ENCODE measurements around the gene WNT1. TPM values are rescaled to one million over a fixed set of nuclear protein-coding genes. Genes with fewer than 3 reads are reported as not detected.

The WNT1 gene
- total RNA-seq, 1 experiment from 2014 or later, result not detected

DNA sequence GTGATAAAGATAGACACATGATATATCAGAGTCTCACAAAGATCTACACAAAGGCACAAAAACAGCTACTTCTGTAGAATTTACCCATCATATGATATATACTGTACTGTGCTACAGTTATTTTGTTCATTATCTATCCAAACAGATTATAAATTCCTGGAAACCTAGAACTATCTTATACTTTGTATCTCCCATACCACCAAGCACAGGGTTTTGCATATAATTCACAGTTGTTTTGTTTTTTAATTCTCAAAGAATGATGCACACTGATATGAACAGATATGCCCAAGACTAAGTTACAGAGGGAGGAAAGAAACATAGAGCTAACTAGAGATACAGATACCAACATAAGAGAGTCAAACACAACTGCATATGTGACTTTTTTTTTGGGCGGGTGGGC lies 37.1 kb downstream of the WNT1 start:
- BruUV-seq (replicated peaks), result no TSS peak
- ChIA-PET POLR2A (ENCODE audit: low non-redundant PET) (no interaction called here), CTCF (interaction anchor here (1.5 kb wide), 1 partner anchor 18 kb away, joined by 7 read pairs; no protein-coding TSS in a partner anchor)
- no peak overlapping the region for H3K4me3 ChIP-seq (ENCODE audit: low read depth, low read length, poor library complexity, severe bottlenecking)
- no peak for DNase-seq (ENCODE audit: low spot score)
- H3K4me1 ChIP-seq (ENCODE audit: insufficient read depth, low read length, poor library complexity, severe bottlenecking), result peaks cover 16% of the 10 kb centered on the region
- no peak for TF ChIP-seq EZH2 (IDR thresholded peaks at IDR 0.05; ENCODE audit: borderline replicate concordance, low read depth, low read length, poor library complexity, severe bottlenecking)
- TF ChIP-seq, protein P1, sequence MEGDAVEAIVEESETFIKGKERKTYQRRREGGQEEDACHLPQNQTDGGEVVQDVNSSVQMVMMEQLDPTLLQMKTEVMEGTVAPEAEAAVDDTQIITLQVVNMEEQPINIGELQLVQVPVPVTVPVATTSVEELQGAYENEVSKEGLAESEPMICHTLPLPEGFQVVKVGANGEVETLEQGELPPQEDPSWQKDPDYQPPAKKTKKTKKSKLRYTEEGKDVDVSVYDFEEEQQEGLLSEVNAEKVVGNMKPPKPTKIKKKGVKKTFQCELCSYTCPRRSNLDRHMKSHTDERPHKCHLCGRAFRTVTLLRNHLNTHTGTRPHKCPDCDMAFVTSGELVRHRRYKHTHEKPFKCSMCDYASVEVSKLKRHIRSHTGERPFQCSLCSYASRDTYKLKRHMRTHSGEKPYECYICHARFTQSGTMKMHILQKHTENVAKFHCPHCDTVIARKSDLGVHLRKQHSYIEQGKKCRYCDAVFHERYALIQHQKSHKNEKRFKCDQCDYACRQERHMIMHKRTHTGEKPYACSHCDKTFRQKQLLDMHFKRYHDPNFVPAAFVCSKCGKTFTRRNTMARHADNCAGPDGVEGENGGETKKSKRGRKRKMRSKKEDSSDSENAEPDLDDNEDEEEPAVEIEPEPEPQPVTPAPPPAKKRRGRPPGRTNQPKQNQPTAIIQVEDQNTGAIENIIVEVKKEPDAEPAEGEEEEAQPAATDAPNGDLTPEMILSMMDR (conservative IDR thresholded peaks at IDR 0.05; ENCODE audit: low read depth, low read length), result no peak
- peaks cover 7% of the 10 kb centered on the region for H3K36me3 ChIP-seq (ENCODE audit: insufficient read depth, low read length, poor library complexity, severe bottlenecking)
- H3K9me3 ChIP-seq (ENCODE audit: low read depth, low read length, poor library complexity, severe bottlenecking), result no peaks in the 10 kb centered on the region
- no peaks in the 10 kb centered on the region for H3K27me3 ChIP-seq (replicated peaks; ENCODE audit: insufficient read depth, low read depth, low read length, poor library complexity)
- no peak overlapping the region for H3K27ac ChIP-seq (ENCODE audit: low read depth, low read length, poor library complexity, severe bottlenecking)
- intact Hi-C loops (cut with micrococcal nuclease; ENCODE audit: unreplicated experiment), result no loop called here

DNA sequence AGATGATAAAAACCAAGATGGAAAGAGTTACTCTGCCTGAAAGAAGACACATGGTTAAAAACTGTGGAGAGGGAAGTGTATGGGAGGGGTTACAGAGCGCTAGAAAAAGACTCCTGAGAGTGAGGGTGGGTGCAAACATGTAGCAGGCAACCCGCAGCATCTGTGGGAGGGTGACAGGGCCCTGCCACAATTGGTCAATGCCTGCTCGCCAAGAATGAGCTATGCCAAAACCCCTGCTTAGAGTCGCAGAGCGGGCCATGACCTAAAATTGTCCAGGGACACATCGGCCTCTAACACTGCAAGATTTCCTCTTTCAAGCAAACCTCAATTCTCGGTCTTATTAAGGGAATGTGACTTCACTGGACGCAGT lies 39.8 kb downstream of the WNT1 start:
- BruUV-seq (replicated peaks), result no TSS peak
- ChIA-PET POLR2A (ENCODE audit: low non-redundant PET) (no interaction called here), CTCF (interaction anchor here (0.6 to 1.0 kb wide), 2 partner anchors 21 to 82 kb away, joined by 4 to 6 read pairs; no protein-coding TSS in a partner anchor)
- Histone ChIP-seq H3K9me3 (ENCODE audit: low read depth, low read length, poor library complexity, severe bottlenecking) (no peaks in the 10 kb centered on the region), H3K4me3 (ENCODE audit: low read depth, low read length, poor library complexity, severe bottlenecking) (peak overlapping the region; percentile 82), H3K4me1 (ENCODE audit: insufficient read depth, low read length, poor library complexity, severe bottlenecking) (peaks cover 16% of the 10 kb centered on the region), H3K27me3 (replicated peaks; ENCODE audit: insufficient read depth, low read depth, low read length, poor library complexity) (no peaks in the 10 kb centered on the region), H3K36me3 (ENCODE audit: insufficient read depth, low read length, poor library complexity, severe bottlenecking) (peaks cover 23% of the 10 kb centered on the region), H3K27ac (ENCODE audit: low read depth, low read length, poor library complexity, severe bottlenecking) (peak overlapping the region; percentile 95)
- DNase-seq (ENCODE audit: low spot score), result no peak
- intact Hi-C loops (cut with micrococcal nuclease; ENCODE audit: unreplicated experiment), result no loop called here
- TF ChIP-seq, protein P1 (conservative IDR thresholded peaks at IDR 0.05; ENCODE audit: low read depth, low read length), result no peak
- TF ChIP-seq EZH2 (IDR thresholded peaks at IDR 0.05; ENCODE audit: borderline replicate concordance, low read depth, low read length, poor library complexity, severe bottlenecking), result no peak

DNA sequence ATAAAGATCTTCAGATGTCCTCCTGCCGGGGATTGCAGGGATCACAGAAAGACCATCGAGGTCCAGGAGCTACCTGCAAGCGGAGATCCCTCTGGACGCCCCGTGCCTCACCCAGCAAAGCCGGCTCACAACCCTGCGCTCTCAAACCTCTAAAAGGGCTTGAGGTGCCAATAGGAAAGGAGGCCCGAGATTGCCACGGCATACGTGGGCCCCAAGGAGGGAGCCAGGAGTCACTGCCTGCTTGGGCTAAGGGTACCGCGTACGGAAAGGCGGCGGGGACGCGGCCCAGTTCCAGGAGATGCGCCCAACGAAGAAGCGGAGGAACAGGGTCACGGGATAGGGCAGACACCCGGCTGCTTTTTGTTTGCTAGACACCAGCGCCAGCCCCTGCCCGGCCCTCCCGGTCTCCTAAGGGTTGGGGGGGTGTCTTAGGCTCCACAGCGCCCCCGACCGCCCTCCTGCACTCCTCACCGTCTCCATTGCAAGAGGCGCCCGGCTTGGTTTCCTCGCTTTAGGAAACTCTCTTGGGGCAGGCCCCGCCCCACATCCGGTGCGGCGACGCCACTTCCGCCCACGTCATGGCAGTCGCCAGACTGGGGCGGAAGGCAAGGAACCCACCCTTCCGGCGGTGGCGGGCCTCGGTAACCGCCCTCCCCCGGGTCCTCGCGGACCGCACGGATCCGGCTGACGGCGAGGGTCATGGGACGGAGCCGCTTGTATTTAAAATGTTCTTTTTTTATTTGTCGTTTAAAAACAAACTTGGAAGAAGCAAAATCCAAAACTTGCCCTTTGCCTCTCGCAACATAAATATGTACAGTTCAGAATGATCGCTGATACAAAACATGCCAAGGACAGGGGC lies 40.4 kb downstream of the WNT1 start, which contains the start of gene PRKAG1:
Gene PRKAG1 (minus strand): TSS at position 516 of the 859 bp plus-strand sequence. CDS start 36 bp downstream, at position 480.
- BruUV-seq (replicated peaks), result TSS peak; percentile 44
- Histone ChIP-seq H3K4me3 (ENCODE audit: low read depth, low read length, poor library complexity, severe bottlenecking) (peak within 1 kb of the TSS; percentile 82), H3K27ac (ENCODE audit: low read depth, low read length, poor library complexity, severe bottlenecking) (peak within 1 kb of the TSS; percentile 95), H3K9me3 (ENCODE audit: low read depth, low read length, poor library complexity, severe bottlenecking) (no peaks in the 10 kb centered on the region), H3K27me3 (replicated peaks; ENCODE audit: insufficient read depth, low read depth, low read length, poor library complexity) (no peaks in the 10 kb centered on the region), H3K4me1 (ENCODE audit: insufficient read depth, low read length, poor library complexity, severe bottlenecking) (peaks cover 16% of the 10 kb centered on the region), H3K36me3 (ENCODE audit: insufficient read depth, low read length, poor library complexity, severe bottlenecking) (peaks cover 28% of the 10 kb centered on the region)
- CTCF ChIA-PET, result interaction anchor here (0.6 to 1.0 kb wide), 3 partner anchors 21 to 166 kb away, joined by 4 to 6 read pairs (median 4); no protein-coding TSS in a partner anchor
- DNase-seq (ENCODE audit: low spot score), result peak; percentile 98
- POLR2A ChIA-PET (ENCODE audit: low non-redundant PET), result no interaction called here
- TF ChIP-seq, protein P1 (conservative IDR thresholded peaks at IDR 0.05; ENCODE audit: low read depth, low read length), result peak; percentile 69
- TF ChIP-seq EZH2 (IDR thresholded peaks at IDR 0.05; ENCODE audit: borderline replicate concordance, low read depth, low read length, poor library complexity, severe bottlenecking), result no peak
- intact Hi-C loops (cut with micrococcal nuclease; ENCODE audit: unreplicated experiment), result no loop called here

Measured in A673 (cell line).